Measurements from ENCODE around the gene B3GNT7.

- TF ChIP-seq CTCF (IDR thresholded peaks at IDR 0.05) (no peak), REST (IDR thresholded peaks at IDR 0.05; ENCODE audit: insufficient read depth in 1 of 2, low read depth in 2 of 2, low read length in 1 of 2) (no peak), SIN3A (IDR thresholded peaks at IDR 0.05; ENCODE audit: borderline replicate concordance, insufficient read depth, low read depth, low read length) (no peak)
Measured at GRCh38 chr2:231425811-231426703, 30.5 kb downstream of the B3GNT7 start.

Data from Panc1 (cell line).